ENCODE measurements around the gene TOM1.
A peak's percentile ranks its signal among the peaks of the same experiment; 100 is the strongest.
"Not testable (repeated sequence)": the region's sequence is repeated elsewhere in the genome, so short reads cannot be mapped to it uniquely, and the experiment has no call there.

Gene TOM1

DNA sequence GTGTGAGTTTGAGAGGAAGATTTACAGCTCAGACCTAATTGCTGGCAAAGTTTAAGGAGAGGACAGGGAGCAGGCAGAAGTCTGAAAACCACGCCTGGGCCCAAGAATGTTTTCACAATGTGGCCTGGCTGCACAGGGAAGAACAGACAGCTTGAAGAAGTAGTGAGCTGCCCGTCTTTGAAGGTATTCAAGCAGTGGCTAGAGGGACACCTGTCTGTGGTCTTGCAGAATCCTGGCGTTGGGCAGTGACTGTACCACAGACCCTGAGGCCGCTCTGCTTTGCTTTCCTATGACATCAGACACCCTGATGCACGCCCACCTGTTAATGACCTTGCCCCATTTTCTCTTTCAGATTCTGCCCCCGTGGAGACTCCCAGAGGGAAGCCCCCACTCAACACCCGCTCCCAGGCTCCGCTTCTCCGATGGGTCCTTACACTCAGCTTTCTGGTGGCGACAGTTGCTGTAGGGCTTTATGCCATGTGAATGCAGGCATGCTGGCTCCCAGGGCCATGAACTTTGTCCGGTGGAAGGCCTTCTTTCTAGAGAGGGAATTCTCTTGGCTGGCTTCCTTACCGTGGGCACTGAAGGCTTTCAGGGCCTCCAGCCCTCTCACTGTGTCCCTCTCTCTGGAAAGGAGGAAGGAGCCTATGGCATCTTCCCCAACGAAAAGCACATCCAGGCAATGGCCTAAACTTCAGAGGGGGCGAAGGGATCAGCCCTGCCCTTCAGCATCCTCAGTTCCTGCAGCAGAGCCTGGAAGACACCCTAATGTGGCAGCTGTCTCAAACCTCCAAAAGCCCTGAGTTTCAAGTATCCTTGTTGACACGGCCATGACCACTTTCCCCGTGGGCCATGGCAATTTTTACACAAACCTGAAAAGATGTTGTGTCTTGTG is 93.7 kb downstream of the TOM1 start:
- TF ChIP-seq, protein P1, sequence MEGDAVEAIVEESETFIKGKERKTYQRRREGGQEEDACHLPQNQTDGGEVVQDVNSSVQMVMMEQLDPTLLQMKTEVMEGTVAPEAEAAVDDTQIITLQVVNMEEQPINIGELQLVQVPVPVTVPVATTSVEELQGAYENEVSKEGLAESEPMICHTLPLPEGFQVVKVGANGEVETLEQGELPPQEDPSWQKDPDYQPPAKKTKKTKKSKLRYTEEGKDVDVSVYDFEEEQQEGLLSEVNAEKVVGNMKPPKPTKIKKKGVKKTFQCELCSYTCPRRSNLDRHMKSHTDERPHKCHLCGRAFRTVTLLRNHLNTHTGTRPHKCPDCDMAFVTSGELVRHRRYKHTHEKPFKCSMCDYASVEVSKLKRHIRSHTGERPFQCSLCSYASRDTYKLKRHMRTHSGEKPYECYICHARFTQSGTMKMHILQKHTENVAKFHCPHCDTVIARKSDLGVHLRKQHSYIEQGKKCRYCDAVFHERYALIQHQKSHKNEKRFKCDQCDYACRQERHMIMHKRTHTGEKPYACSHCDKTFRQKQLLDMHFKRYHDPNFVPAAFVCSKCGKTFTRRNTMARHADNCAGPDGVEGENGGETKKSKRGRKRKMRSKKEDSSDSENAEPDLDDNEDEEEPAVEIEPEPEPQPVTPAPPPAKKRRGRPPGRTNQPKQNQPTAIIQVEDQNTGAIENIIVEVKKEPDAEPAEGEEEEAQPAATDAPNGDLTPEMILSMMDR (conservative IDR thresholded peaks at IDR 0.05; ENCODE audit: control insufficient read depth, insufficient read depth, low read depth, low read length): no peak
- no peak overlapping the region for H3K4me3 ChIP-seq (ENCODE audit: control insufficient read depth, low read depth, low read length)
- DNase-seq (ENCODE audit: low read depth): no peak

DNA sequence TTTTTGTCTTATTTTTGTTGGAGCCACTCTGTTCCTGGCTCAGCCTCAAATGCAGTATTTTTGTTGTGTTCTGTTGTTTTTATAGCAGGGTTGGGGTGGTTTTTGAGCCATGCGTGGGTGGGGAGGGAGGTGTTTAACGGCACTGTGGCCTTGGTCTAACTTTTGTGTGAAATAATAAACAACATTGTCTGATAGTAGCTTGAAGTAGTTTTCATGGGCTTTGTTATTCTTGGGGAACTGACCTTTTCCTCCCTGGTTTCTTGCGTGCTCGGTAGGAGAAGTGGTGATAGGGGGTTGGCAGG is 94.3 kb downstream of the TOM1 start:
- H3K4me3 ChIP-seq (ENCODE audit: control insufficient read depth, low read depth, low read length): no peak overlapping the region
- DNase-seq (ENCODE audit: low read depth): no peak
- TF ChIP-seq, protein P1 (conservative IDR thresholded peaks at IDR 0.05; ENCODE audit: control insufficient read depth, insufficient read depth, low read depth, low read length): no peak

DNA sequence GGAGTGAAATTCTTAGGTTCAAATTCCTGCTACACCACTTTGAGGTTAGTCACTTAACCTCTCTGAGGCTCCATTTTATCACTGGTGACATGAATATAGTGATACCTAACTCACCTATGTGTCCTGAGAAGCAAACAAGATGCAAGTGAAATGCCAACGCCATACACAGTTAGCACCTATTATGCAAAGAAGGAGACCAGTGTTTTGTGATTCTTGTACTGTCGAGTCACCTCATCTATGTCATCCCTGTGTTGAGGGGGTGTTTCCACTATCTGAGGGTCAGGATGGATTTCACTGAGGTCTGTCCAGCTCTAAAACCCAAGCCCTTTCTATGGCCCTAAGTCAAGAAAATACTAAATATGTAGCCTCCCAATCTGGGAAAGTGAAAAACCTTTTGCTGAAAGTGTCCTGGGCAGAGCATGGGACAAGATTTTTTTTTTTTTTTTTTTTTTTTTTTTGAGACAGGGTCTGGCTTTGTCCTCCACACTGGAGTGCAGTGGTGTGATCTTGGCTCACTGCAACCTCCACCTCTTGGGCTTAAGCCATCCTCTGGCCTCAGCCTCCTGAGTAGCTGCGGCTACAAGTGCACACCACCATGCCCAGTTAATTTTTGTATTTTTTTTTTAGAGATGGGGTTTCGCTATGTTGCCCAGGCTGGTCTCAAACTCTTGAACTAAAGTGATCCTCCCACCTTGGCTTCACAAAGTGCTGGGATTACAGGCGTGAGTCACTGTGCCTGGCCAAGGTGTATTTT is 95.3 kb downstream of the TOM1 start:
- no peak overlapping the region for H3K4me3 ChIP-seq (ENCODE audit: control insufficient read depth, low read depth, low read length)
- TF ChIP-seq, protein P1 (conservative IDR thresholded peaks at IDR 0.05; ENCODE audit: control insufficient read depth, insufficient read depth, low read depth, low read length): no peak
- no peak for DNase-seq (ENCODE audit: low read depth)

DNA sequence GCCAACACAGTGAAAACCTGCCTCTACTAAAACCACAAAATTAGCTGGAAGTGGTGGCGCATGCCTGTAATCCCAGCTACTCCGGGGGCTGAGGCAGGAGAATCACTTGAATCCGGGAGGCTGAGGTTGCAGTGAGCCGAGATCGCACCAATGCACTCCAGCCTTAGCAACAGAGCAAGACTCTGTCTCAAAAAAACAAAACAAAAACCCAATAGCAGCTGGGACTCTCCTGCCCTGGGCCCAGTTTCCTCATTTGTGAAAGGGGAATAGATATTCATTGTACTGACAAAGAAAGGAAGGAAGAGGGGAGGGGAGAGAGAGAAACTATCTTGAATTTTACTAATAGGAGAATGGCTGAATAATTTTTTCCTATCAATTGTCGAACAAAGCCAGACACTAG is 96.9 kb downstream of the TOM1 start:
- not testable (repeated sequence) for H3K4me3 ChIP-seq (ENCODE audit: control insufficient read depth, low read depth, low read length); DNase-seq (ENCODE audit: low read depth)

DNA sequence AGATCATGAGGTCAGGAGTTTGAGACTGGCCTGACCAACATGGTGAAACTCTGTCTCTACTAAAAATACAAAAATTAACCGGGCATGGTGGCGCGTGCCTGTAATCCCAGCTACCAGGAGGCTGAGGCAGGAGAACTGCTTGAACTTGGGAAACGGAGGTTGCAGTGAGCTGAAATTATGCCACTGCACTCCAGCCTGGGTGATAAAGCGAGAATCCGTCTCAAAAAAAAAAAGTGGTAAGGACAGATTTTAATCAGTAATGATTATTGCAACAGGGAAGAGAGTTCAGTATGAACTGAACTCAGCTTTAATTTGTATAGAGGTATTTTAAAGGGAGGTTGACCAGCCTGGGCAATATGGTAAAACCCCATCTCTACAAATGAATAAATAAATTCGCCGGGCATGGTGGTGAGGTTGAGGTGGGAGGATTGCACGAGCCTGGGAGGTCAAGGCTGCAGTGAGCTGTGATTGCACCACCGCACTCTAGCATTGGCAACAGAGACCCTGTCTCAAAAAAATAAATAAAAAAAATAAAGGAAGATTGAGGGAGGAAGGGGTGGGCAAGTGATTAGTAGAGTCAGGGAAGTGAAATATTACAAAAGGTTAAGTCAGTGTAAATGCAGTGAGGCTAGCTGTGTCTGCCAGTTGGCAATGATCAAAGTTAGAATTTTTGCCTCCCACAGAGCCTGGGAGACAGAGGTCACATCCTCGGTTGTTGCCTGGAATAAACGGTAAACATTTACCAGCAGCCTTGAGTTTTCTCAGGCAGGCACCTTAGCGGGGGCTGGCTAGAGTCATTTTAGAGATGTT is 97.6 kb downstream of the TOM1 start:
- no peak overlapping the region for H3K4me3 ChIP-seq (ENCODE audit: control insufficient read depth, low read depth, low read length)
- peak; percentile 47 for DNase-seq (ENCODE audit: low read depth)
- TF ChIP-seq, protein P1 (conservative IDR thresholded peaks at IDR 0.05; ENCODE audit: control insufficient read depth, insufficient read depth, low read depth, low read length): no peak
